HUES64 (cell line): ENCODE measurements around the gene ARHGAP10.
"Not testable (repeated sequence)": the region's sequence is repeated elsewhere in the genome, so short reads cannot be mapped to it uniquely, and the experiment has no call there.

Source experiments
- H3K27ac ChIP-seq: 2 replicates; pipeline ENCODE4 v1.7.0; 2013; ENCODE audit warnings: low read depth, low read length, inconsistent platforms
- H3K27me3 ChIP-seq: 2 replicates; pipeline ENCODE4 v1.6.1; 2013; ENCODE audit warnings: mild to moderate bottlenecking, low read length; ENCODE audit not compliant: insufficient read depth
- H3K36me3 ChIP-seq: 2 replicates; pipeline ENCODE4 v1.6.1; 2013; ENCODE audit warnings: mild to moderate bottlenecking, low read length; ENCODE audit not compliant: insufficient read depth
- H3K4me1 ChIP-seq: 2 replicates; pipeline ENCODE4 v1.6.1; 2013; ENCODE audit warnings: mild to moderate bottlenecking, low read length, moderate library complexity; ENCODE audit not compliant: insufficient read depth
- H3K4me3 ChIP-seq: 2 replicates; pipeline ENCODE4 v1.5.1; 2013; ENCODE audit warnings: mild to moderate bottlenecking, low read length, moderate library complexity
- H3K9ac ChIP-seq: 2 replicates; pipeline ENCODE4 v1.6.1; 2013; ENCODE audit warnings: mild to moderate bottlenecking, low read depth, low read length
- H3K9me3 ChIP-seq: 2 replicates; pipeline ENCODE4 v1.6.1; 2013; ENCODE audit warnings: low read depth, low read length; ENCODE audit not compliant: insufficient read depth
- WGBS: fragments of 150-250, 120-280 bp; methylation state at CpG from one replicate; pipeline ENCODE4 v1.1.7; 2013; ENCODE audit warnings: missing lambda C conversion rate; 5-methylcytosine and 5-hydroxymethylcytosine counted together

Gene ARHGAP10

DNA sequence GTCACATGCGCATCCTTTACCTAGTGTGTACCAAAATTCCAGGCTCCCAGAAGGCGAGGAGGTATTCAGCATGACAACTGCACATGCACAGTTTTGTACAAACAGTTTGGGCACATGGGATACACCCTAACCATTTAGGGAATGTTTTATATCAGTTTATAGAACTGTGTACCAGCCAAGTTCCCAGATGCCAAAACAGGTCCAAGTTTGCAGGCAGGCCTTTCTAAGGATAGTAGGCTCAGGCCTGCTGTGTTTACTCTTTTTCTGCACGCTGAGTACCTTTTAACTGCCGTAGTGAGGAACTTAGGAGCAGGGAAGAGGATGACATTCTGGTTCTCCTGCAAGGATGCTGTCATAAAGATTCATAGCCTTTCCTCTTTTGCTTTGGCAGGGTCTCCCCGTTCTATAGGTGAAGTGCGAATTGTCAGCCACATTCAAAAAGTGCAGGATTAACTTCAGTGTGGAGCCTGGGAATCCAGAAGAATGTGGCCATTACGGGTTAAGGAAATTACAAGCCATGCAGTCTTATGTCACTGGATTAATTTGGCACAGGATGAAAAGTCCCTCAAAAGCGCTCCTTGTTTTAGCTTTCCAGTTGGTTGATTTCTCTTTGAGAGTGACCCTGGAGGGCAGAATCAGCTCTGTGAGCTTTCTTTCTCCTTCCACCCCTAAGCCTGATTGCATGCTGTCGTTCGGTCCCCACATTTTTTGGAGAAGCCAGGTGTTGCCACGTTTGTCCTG is 259.8 kb downstream of the ARHGAP10 start:
- Histone ChIP-seq H3K4me3 (no peak overlapping the region), H3K27ac (no peak overlapping the region), H3K4me1 (peaks cover 16% of the 10 kb centered on the region), H3K9ac (no peak overlapping the region), H3K27me3 (no peaks in the 10 kb centered on the region), H3K36me3 (no peaks in the 10 kb centered on the region), H3K9me3 (no peaks in the 10 kb centered on the region)
- WGBS, result 91% methylated on average over 11 of the region's 11 CpGs

DNA sequence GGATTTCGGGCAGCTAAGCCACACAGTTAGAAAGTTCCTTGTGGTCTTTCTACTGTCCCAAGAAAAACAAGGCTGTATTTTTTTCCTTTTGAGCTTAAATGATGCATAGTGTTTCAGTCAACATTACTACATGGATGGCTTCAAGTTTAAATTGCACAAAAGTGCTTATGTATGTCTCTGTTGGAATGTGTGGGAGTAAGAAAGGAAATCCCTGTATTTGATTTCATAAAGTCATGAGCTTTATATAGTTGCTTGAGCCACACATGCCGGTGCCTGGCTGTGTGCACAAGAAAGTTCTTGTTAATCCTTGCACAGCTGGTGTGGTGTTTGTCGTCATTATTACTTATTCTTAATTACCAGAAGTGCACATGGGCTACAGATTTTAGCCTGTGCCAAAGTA is 262.2 kb downstream of the ARHGAP10 start:
- no peak overlapping the region for H3K9ac ChIP-seq
- H3K4me3 ChIP-seq, result no peak overlapping the region
- H3K27me3 ChIP-seq, result no peaks in the 10 kb centered on the region
- H3K36me3 ChIP-seq, result no peaks in the 10 kb centered on the region
- WGBS, result 100% methylated on average over 3 of the region's 3 CpGs
- no peaks in the 10 kb centered on the region for H3K4me1 ChIP-seq
- H3K27ac ChIP-seq, result no peak overlapping the region
- no peaks in the 10 kb centered on the region for H3K9me3 ChIP-seq

GRCh38 chr4:147994491-147995385 is 262.9 kb downstream of the ARHGAP10 start:
- H3K9ac ChIP-seq, result no peak overlapping the region
- 97% methylated on average over 10 of the region's 10 CpGs for WGBS
- H3K9me3 ChIP-seq, result no peaks in the 10 kb centered on the region
- no peak overlapping the region for H3K4me3 ChIP-seq
- H3K4me1 ChIP-seq, result no peaks in the 10 kb centered on the region
- no peaks in the 10 kb centered on the region for H3K36me3 ChIP-seq
- no peaks in the 10 kb centered on the region for H3K27me3 ChIP-seq
- H3K27ac ChIP-seq, result no peak overlapping the region

GRCh38 chr4:147996859-147997258 is 265.0 kb downstream of the ARHGAP10 start:
- Histone ChIP-seq H3K9ac (no peak overlapping the region), H3K4me3 (no peak overlapping the region), H3K4me1 (no peaks in the 10 kb centered on the region), H3K36me3 (no peaks in the 10 kb centered on the region), H3K9me3 (no peaks in the 10 kb centered on the region), H3K27ac (no peak overlapping the region), H3K27me3 (no peaks in the 10 kb centered on the region)
- 100% methylated on average over 2 of the region's 3 CpGs for WGBS

GRCh38 chr4:148000038-148000437 is 268.1 kb downstream of the ARHGAP10 start:
- H3K36me3 ChIP-seq, H3K9ac ChIP-seq, H3K27me3 ChIP-seq, H3K27ac ChIP-seq, H3K9me3 ChIP-seq, H3K4me3 ChIP-seq, H3K4me1 ChIP-seq: not testable (repeated sequence)
- WGBS, result no CpG with 5 or more reads among the region's 1 CpG

- H3K9me3 ChIP-seq, result no peaks in the 10 kb centered on the region
- no peaks in the 10 kb centered on the region for H3K36me3 ChIP-seq
- H3K4me1 ChIP-seq, result peaks cover 3% of the 10 kb centered on the region; the same call in 1 of the 2 replicates
- no peaks in the 10 kb centered on the region for H3K27me3 ChIP-seq
- H3K4me3 ChIP-seq, result no peak overlapping the region
- no peak overlapping the region for H3K27ac ChIP-seq
- H3K9ac ChIP-seq, result no peak overlapping the region
- 85% methylated on average over 6 of the region's 6 CpGs for WGBS
These were observed 272.5 kb downstream of the ARHGAP10 start for GRCh38 chr4:148004228-148004857.

- Histone ChIP-seq H3K9ac (no peak overlapping the region), H3K36me3 (no peaks in the 10 kb centered on the region), H3K4me1 (peaks cover 3% of the 10 kb centered on the region; the same call in 1 of the 2 replicates), H3K9me3 (no peaks in the 10 kb centered on the region), H3K27me3 (no peaks in the 10 kb centered on the region), H3K4me3 (no peak overlapping the region), H3K27ac (no peak overlapping the region)
- 92% methylated on average over 11 of the region's 11 CpGs for WGBS
These were observed 274.1 kb downstream of the ARHGAP10 start for GRCh38 chr4:148006001-148006400.

DNA sequence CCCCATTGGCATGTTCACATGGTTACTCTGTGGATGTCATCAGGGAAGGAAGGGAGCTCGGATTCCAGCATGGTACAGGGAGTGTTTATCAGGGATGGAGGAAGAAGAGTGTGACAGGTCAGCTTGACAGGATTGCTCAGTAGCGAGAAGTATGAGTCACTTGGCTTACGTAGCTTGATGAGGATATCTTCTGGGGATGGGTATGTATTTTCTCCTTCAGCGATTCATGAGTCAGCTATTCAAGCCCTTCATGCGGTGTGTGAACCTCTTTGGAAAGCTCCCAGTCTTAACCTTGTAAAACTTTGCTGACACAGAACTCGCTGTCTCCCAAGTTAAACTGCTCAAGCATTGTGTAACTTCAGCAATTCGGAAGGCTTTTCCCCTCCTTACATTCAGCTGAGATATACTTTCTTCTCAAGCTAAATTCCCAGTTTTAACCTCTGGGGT is 275.4 kb downstream of the ARHGAP10 start:
- H3K9me3 ChIP-seq, result no peaks in the 10 kb centered on the region
- no peak overlapping the region for H3K4me3 ChIP-seq
- H3K36me3 ChIP-seq, result no peaks in the 10 kb centered on the region
- no peak overlapping the region for H3K9ac ChIP-seq
- no peak overlapping the region for H3K27ac ChIP-seq
- 80% methylated on average over 7 of the region's 7 CpGs for WGBS
- peaks cover 3% of the 10 kb centered on the region; the same call in 1 of the 2 replicates for H3K4me1 ChIP-seq
- no peaks in the 10 kb centered on the region for H3K27me3 ChIP-seq

- 91% methylated on average over 3 of the region's 3 CpGs for WGBS
- Histone ChIP-seq H3K36me3 (no peaks in the 10 kb centered on the region), H3K27me3 (no peaks in the 10 kb centered on the region), H3K4me3 (no peak overlapping the region), H3K4me1 (peaks cover 3% of the 10 kb centered on the region; the same call in 1 of the 2 replicates), H3K27ac (no peak overlapping the region; the same call in 1 of the 2 replicates), H3K9ac (no peak overlapping the region), H3K9me3 (no peaks in the 10 kb centered on the region)
These were observed 275.9 kb downstream of the ARHGAP10 start for GRCh38 chr4:148007792-148008191.

- Histone ChIP-seq H3K36me3 (no peaks in the 10 kb centered on the region), H3K9me3 (no peaks in the 10 kb centered on the region), H3K4me1 (peaks cover 10% of the 10 kb centered on the region; the same call in 1 of the 2 replicates), H3K9ac (no peak overlapping the region), H3K27me3 (no peaks in the 10 kb centered on the region), H3K4me3 (no peak overlapping the region), H3K27ac (no peak overlapping the region)
- WGBS, result 39% methylated on average over 2 of the region's 2 CpGs
These were observed 283.2 kb downstream of the ARHGAP10 start for GRCh38 chr4:148015058-148015457.

DNA sequence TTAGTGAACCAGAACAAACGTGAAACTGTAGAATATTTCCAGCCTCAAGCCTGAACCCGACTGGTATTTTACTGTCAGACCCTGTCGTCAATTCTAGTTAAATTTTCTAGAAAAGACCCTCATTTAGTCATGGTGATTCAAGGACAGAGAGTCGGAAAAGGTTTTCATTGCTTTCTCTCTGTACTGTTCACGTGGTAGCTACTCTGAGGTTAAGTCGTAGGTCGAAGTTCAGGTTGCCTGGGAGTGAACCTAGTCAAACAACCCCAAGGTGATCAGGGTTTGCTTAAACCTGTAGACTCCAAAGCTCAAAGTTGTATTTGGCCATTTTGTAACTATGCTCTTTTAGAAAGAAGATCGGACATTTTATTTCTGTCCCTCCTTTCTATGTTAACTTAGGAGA is 283.6 kb downstream of the ARHGAP10 start:
- no peak overlapping the region for H3K27ac ChIP-seq

More for the DNA sequence above, 283.6 kb downstream of the ARHGAP10 start:
- no peak overlapping the region for H3K4me3 ChIP-seq
- no peak overlapping the region for H3K9ac ChIP-seq
- H3K27me3 ChIP-seq, result no peaks in the 10 kb centered on the region
- H3K9me3 ChIP-seq, result no peaks in the 10 kb centered on the region
- peaks cover 10% of the 10 kb centered on the region; the same call in 1 of the 2 replicates for H3K4me1 ChIP-seq
- 94% methylated on average over 8 of the region's 8 CpGs for WGBS
- H3K36me3 ChIP-seq, result no peaks in the 10 kb centered on the region
